ENCODE measurements around the gene CTU2. TPM values are rescaled to one million over a fixed set of nuclear protein-coding genes. Genes with fewer than 3 reads are reported as not detected.

The CTU2 gene
- polyA plus RNA-seq, 2 donors: 10.4 to 11.0 TPM

DNA sequence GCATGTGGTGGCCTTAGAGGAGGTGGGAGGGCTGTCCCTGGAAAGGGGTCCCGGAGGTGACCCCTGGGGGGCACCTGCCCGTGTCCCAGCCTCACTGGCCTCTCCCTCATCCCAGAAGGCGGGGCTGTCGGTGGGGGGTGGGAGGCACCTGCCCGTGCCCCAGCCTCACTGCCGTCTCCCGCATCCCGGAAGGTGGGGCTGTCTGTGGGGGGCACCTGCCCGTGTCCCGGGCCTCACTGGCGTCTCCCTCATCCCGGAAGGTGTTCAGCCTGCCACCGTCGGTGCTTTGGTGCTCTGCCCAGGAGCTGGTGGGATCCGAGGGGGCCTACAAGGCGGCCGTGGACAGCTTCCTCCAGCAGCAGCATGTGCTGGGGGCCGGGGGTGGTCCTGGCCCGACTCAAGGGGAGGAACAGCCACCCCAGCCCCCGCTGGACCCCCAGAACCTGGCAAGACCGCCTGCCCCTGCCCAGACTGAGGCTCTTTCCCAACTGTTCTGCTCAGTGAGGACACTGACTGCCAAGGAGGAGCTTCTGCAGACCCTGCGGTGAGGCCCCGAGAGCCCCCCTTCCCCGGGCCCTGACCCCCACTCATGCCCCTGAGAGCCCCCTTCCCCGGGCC is 6.2 kb downstream of the CTU2 start:
- Histone ChIP-seq H3K27ac (ENCODE audit: low read depth in 2 of 2, low read length in 1 of 2) (no peak overlapping the region), H3K36me3 (ENCODE audit: control insufficient read depth in 2 of 2, insufficient read depth in 2 of 2, low read length in 1 of 2) (peaks cover 16 to 48% of the 10 kb centered on the region in 2 donors), H3K4me3 (ENCODE audit: low read depth in 1 of 2, low read length in 2 of 2) (no peak overlapping the region), H3K4me1 (ENCODE audit: control insufficient read depth in 2 of 2, insufficient read depth in 2 of 2, low read length in 1 of 2) (no peaks in the 10 kb centered on the region), H3K9me3 (ENCODE audit: control insufficient read depth in 2 of 2, insufficient read depth in 1 of 2, low read depth in 1 of 2, low read length in 1 of 2) (no peaks in the 10 kb centered on the region), H3K27me3 (ENCODE audit: control insufficient read depth in 1 of 2, insufficient read depth in 2 of 2, low read length in 2 of 2) (no peaks in the 10 kb centered on the region)
- 76 to 77% methylated on average over 23 to 25 of the region's 25 CpGs for WGBS, 2 donors

GRCh38 chr16:88713054-88713453 is 6.8 kb downstream of the CTU2 start:
- Histone ChIP-seq H3K27me3 (ENCODE audit: control insufficient read depth in 1 of 2, insufficient read depth in 2 of 2, low read length in 2 of 2) (no peaks in the 10 kb centered on the region), H3K9me3 (ENCODE audit: control insufficient read depth in 2 of 2, insufficient read depth in 1 of 2, low read depth in 1 of 2, low read length in 1 of 2) (no peaks in the 10 kb centered on the region), H3K36me3 (ENCODE audit: control insufficient read depth in 2 of 2, insufficient read depth in 2 of 2, low read length in 1 of 2) (peaks cover 16 to 50% of the 10 kb centered on the region in 2 donors), H3K4me3 (ENCODE audit: low read depth in 1 of 2, low read length in 2 of 2) (no peak overlapping the region), H3K27ac (ENCODE audit: low read depth in 2 of 2, low read length in 1 of 2) (no peak overlapping the region), H3K4me1 (ENCODE audit: control insufficient read depth in 2 of 2, insufficient read depth in 2 of 2, low read length in 1 of 2) (no peaks in the 10 kb centered on the region)
- 82 to 89% methylated on average over 13 to 15 of the region's 15 CpGs for WGBS, 2 donors

DNA sequence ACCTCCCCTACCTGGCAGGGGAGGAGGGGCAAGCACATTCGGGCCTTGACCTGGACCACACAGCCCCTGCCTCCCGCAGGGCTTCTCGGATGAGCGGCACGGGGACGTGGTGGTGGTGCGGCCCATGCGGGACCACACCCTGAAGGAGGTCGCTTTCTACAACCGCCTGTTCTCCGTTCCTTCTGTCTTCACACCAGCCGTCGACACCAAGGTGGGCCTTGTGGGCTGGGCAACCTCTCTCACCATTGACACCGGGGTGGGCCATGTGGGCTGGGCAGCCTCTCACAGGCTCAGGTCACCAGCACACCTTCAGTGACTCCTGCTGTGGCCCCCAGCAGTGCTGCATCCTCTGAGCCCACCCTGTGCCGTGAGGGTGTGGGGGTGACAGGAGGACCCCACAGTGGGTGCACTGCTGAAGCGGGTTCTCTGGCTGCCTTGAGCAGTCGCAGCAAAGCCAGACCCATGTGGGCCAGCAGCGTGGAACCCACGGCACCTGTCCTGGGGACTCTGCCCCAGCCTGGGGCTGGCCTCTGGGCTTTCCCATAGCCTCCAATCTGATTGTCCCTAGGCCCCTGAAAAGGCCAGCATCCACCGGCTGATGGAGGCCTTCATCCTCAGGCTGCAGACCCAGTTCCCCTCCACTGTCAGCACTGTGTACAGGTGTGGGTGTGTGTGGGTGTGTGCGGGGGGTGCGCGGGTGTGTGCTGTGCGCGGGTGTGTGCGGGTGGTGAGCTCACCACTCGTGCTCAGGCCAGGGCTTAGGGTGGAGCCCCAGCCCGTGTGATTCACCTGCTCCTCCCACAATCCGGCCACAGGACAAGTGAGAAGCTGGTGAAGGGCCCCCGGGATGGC is 7.5 kb downstream of the CTU2 start:
- no peaks in the 10 kb centered on the region for H3K27me3 ChIP-seq (ENCODE audit: control insufficient read depth in 1 of 2, insufficient read depth in 2 of 2, low read length in 2 of 2)
- H3K27ac ChIP-seq (ENCODE audit: low read depth in 2 of 2, low read length in 1 of 2): no peak overlapping the region
- H3K4me3 ChIP-seq (ENCODE audit: low read depth in 1 of 2, low read length in 2 of 2): no peak overlapping the region
- peaks cover 16 to 55% of the 10 kb centered on the region in 2 donors for H3K36me3 ChIP-seq (ENCODE audit: control insufficient read depth in 2 of 2, insufficient read depth in 2 of 2, low read length in 1 of 2)
- no peaks in the 10 kb centered on the region for H3K4me1 ChIP-seq (ENCODE audit: control insufficient read depth in 2 of 2, insufficient read depth in 2 of 2, low read length in 1 of 2)
- 78 to 82% methylated on average over 30 of the region's 30 CpGs for WGBS, 2 donors
- H3K9me3 ChIP-seq (ENCODE audit: control insufficient read depth in 2 of 2, insufficient read depth in 1 of 2, low read depth in 1 of 2, low read length in 1 of 2): no peaks in the 10 kb centered on the region

GRCh38 chr16:88714420-88715302 is 8.4 kb downstream of the CTU2 start:
- no peak overlapping the region for H3K27ac ChIP-seq (ENCODE audit: low read depth in 2 of 2, low read length in 1 of 2)
- no peaks in the 10 kb centered on the region for H3K27me3 ChIP-seq (ENCODE audit: control insufficient read depth in 1 of 2, insufficient read depth in 2 of 2, low read length in 2 of 2)
- 89 to 92% methylated on average over 42 of the region's 42 CpGs for WGBS, 2 donors
- peaks cover 16 to 60% of the 10 kb centered on the region in 2 donors for H3K36me3 ChIP-seq (ENCODE audit: control insufficient read depth in 2 of 2, insufficient read depth in 2 of 2, low read length in 1 of 2)
- no peaks in the 10 kb centered on the region for H3K4me1 ChIP-seq (ENCODE audit: control insufficient read depth in 2 of 2, insufficient read depth in 2 of 2, low read length in 1 of 2)
- no peak overlapping the region for H3K4me3 ChIP-seq (ENCODE audit: low read depth in 1 of 2, low read length in 2 of 2)
- H3K9me3 ChIP-seq (ENCODE audit: control insufficient read depth in 2 of 2, insufficient read depth in 1 of 2, low read depth in 1 of 2, low read length in 1 of 2): no peaks in the 10 kb centered on the region

GRCh38 chr16:88715312-88716190 is 9.2 kb downstream of the CTU2 start:
- no peaks in the 10 kb centered on the region for H3K4me1 ChIP-seq (ENCODE audit: control insufficient read depth in 2 of 2, insufficient read depth in 2 of 2, low read length in 1 of 2)
- WGBS, 2 donors: 90 to 94% methylated on average over 57 of the region's 57 CpGs
- no peak overlapping the region for H3K27ac ChIP-seq (ENCODE audit: low read depth in 2 of 2, low read length in 1 of 2)
- H3K9me3 ChIP-seq (ENCODE audit: control insufficient read depth in 2 of 2, insufficient read depth in 1 of 2, low read depth in 1 of 2, low read length in 1 of 2): no peaks in the 10 kb centered on the region
- H3K27me3 ChIP-seq (ENCODE audit: control insufficient read depth in 1 of 2, insufficient read depth in 2 of 2, low read length in 2 of 2): no peaks in the 10 kb centered on the region
- H3K4me3 ChIP-seq (ENCODE audit: low read depth in 1 of 2, low read length in 2 of 2): no peak overlapping the region
- H3K36me3 ChIP-seq (ENCODE audit: control insufficient read depth in 2 of 2, insufficient read depth in 2 of 2, low read length in 1 of 2): peaks cover 21 to 64% of the 10 kb centered on the region in 2 donors

GRCh38 chr16:88716201-88716600 is 9.9 kb downstream of the CTU2 start:
- H3K27ac ChIP-seq (ENCODE audit: low read depth in 2 of 2, low read length in 1 of 2): no peak overlapping the region
- H3K9me3 ChIP-seq (ENCODE audit: control insufficient read depth in 2 of 2, insufficient read depth in 1 of 2, low read depth in 1 of 2, low read length in 1 of 2): no peaks in the 10 kb centered on the region
- H3K4me3 ChIP-seq (ENCODE audit: low read depth in 1 of 2, low read length in 2 of 2): no peak overlapping the region
- no peaks in the 10 kb centered on the region for H3K4me1 ChIP-seq (ENCODE audit: control insufficient read depth in 2 of 2, insufficient read depth in 2 of 2, low read length in 1 of 2)
- WGBS, 2 donors: 93 to 94% methylated on average over 15 of the region's 15 CpGs
- peaks cover 26 to 70% of the 10 kb centered on the region in 2 donors for H3K36me3 ChIP-seq (ENCODE audit: control insufficient read depth in 2 of 2, insufficient read depth in 2 of 2, low read length in 1 of 2)
- H3K27me3 ChIP-seq (ENCODE audit: control insufficient read depth in 1 of 2, insufficient read depth in 2 of 2, low read length in 2 of 2): no peaks in the 10 kb centered on the region

DNA sequence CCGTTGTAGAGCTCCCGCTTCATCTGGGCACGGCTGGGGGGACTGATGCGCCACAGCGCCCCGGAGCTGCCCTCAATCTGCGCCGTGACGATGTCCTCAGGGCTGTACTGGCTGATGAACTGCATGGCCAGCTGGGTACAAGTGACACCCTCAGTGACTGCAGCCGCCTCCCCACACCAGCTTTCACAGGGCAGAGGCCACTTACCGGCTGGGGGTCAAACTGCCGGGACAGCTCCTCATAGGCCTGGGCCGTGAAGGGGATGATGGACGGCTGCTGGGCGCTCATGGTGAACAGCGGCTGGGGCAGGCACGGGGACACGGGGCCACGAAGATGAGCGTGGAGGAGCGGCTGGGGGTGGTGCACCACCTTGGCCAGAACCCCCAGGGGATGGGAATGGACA is 10.3 kb downstream of the CTU2 start:
- Histone ChIP-seq H3K27ac (ENCODE audit: low read depth in 2 of 2, low read length in 1 of 2) (no peak overlapping the region), H3K36me3 (ENCODE audit: control insufficient read depth in 2 of 2, insufficient read depth in 2 of 2, low read length in 1 of 2) (peaks cover 28 to 74% of the 10 kb centered on the region in 2 donors), H3K9me3 (ENCODE audit: control insufficient read depth in 2 of 2, insufficient read depth in 1 of 2, low read depth in 1 of 2, low read length in 1 of 2) (no peaks in the 10 kb centered on the region), H3K4me3 (ENCODE audit: low read depth in 1 of 2, low read length in 2 of 2) (no peak overlapping the region), H3K27me3 (ENCODE audit: control insufficient read depth in 1 of 2, insufficient read depth in 2 of 2, low read length in 2 of 2) (no peaks in the 10 kb centered on the region), H3K4me1 (ENCODE audit: control insufficient read depth in 2 of 2, insufficient read depth in 2 of 2, low read length in 1 of 2) (no peaks in the 10 kb centered on the region)
- WGBS, 2 donors: 95 to 97% methylated on average over 21 of the region's 21 CpGs

- Histone ChIP-seq H3K36me3 (ENCODE audit: control insufficient read depth in 2 of 2, insufficient read depth in 2 of 2, low read length in 1 of 2) (peaks cover 28 to 88% of the 10 kb centered on the region in 2 donors), H3K27me3 (ENCODE audit: control insufficient read depth in 1 of 2, insufficient read depth in 2 of 2, low read length in 2 of 2) (no peaks in the 10 kb centered on the region), H3K9me3 (ENCODE audit: control insufficient read depth in 2 of 2, insufficient read depth in 1 of 2, low read depth in 1 of 2, low read length in 1 of 2) (no peaks in the 10 kb centered on the region), H3K4me1 (ENCODE audit: control insufficient read depth in 2 of 2, insufficient read depth in 2 of 2, low read length in 1 of 2) (no peaks in the 10 kb centered on the region), H3K27ac (ENCODE audit: low read depth in 2 of 2, low read length in 1 of 2) (no peak overlapping the region), H3K4me3 (ENCODE audit: low read depth in 1 of 2, low read length in 2 of 2) (no peak overlapping the region)
- WGBS, 2 donors: 85 to 91% methylated on average over 11 of the region's 11 CpGs
These were observed 11.9 kb downstream of the CTU2 start for GRCh38 chr16:88718178-88718577.
